Stimulated activated CD8-positive, alpha-beta memory T cell treated with anti-CD3 and anti-CD28 coated beads, Interleukin-4, amount 100 ng/mL, for 4 hours (primary cell): ENCODE measurements around the gene TBC1D2.
"Not testable (repeated sequence)": the region's sequence is repeated elsewhere in the genome, so short reads cannot be mapped to it uniquely, and the experiment has no call there.

Source experiments
- DNase-seq, 2 donors: peaks; one replicate each; pipeline ENCODE4 v3.0.0-alpha.2; 2020; ENCODE audit warnings: low read depth in 2 of 2, low spot score in 1 of 2

The TBC1D2 gene, protein sequence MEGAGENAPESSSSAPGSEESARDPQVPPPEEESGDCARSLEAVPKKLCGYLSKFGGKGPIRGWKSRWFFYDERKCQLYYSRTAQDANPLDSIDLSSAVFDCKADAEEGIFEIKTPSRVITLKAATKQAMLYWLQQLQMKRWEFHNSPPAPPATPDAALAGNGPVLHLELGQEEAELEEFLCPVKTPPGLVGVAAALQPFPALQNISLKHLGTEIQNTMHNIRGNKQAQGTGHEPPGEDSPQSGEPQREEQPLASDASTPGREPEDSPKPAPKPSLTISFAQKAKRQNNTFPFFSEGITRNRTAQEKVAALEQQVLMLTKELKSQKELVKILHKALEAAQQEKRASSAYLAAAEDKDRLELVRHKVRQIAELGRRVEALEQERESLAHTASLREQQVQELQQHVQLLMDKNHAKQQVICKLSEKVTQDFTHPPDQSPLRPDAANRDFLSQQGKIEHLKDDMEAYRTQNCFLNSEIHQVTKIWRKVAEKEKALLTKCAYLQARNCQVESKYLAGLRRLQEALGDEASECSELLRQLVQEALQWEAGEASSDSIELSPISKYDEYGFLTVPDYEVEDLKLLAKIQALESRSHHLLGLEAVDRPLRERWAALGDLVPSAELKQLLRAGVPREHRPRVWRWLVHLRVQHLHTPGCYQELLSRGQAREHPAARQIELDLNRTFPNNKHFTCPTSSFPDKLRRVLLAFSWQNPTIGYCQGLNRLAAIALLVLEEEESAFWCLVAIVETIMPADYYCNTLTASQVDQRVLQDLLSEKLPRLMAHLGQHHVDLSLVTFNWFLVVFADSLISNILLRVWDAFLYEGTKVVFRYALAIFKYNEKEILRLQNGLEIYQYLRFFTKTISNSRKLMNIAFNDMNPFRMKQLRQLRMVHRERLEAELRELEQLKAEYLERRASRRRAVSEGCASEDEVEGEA

DNA sequence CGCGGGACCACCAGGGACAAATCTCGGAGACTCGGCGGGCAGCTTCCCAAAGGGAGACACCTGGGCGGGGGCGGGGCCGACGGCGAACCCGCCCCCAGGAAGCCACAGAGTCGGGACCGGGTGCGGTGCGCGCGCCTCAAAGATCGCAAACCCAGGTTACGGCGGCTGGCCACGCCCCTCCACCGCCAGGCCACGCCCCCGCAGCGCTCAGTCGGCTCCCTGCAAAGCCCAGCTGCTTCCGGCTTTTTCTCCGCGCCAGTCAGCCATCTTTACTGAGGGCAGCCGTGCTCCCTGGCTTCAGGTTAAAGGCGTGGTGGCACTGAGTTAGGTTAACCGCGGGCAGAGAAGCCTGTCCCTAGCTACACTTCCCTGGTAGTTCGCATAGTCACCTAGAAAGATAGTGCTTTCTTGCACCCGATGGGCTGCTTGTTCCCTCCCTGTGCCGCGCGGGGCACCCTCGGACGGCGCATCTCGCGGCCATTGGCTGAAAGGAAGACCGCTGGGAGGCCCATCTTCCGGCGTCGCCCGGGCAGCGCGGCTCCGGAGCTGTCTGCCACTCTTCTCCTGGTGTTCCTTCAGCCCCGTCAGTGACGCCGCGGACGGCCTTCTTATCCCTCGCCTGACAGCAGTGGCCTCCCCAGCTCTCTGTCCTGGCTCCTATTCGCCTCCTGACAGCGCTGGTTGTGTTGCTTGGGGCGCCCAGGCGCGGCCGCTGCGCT is at the start of gene TBC1D2:
TSS of gene TBC1D2 (minus strand) at position 72 of the 719 bp plus-strand sequence. CDS start 108 bp downstream, outside the sequence.
- peak; percentile 93 to 96 for DNase-seq

DNA sequence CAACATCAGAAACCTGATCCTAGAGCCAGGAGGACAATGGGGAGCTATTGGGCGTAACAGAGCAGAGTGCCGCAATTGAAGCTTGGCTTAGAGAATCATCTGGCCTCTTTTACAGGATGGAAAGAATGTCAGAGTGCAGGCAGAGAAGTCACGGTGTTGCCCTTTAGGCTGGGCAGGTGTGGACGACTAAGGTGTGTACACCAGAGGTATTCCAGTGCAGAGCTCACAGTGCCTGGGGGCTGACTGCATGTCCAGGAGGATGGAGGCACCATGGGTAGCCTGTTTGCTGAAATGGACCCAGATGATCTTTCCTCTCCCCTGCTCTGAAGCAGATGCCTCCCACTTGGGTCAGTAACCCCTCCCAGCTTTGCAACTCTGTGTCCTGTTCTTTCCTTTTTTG is 48.9 kb upstream of the TBC1D2 start:
- no peak for DNase-seq

DNA sequence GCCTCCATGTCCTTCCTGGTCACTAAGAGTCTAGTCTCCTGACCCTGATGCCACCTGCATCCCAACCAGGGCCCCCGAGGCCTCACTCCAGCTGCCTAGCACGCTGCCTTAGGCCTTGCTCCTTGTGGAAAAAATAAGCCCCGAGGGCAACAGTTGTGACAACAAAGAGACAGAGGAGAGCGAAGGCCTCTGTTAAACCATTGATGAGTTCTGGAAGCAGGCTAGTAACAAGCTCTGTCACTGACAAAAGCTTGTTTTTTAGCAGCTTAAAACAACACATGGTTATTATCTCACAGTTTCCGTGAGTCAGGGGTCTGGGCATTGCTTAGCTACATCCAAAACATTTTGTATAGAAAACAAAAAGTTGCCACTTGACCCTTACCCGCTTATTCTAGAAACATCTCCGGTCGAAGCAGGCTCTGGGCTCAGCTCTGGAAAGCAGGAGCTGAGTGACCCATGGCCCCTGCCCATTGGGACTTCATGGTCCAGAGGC is 48.2 kb upstream of the TBC1D2 start:
- DNase-seq, result no peak

DNA sequence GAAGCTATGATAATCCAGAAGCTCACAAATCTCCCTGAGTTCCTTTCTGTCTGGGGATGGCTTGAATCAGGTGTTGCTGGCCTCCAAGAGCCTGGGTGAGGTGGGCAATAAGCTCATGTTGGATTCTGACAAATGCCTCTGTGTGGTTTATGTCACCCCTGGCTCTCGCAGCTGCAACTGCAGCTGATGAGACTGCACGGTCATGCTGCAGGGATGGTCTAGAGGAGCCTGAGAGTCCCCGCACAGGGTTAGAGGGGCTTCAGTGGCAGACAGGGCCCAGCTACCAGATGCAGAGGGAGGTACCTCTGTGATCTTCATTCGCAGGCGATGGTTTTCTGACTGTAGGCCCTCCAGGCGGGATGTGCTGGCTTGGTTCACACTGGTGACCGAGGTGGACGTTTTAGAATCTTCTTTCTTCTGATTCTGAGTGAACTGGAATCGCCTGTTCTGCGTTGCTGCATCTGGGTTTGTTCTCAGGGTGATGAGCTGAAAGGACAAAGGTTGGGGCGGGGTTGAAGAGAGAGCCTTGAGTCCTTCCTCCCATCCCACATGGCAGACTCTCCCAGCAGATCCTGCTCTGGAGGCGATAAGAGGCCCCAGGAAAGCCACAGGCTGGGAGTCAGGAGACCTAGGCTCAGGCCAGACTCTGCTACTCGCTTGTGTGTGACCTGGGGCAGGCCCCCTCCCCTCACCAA is 47.6 kb upstream of the TBC1D2 start:
- no peak for DNase-seq

DNA sequence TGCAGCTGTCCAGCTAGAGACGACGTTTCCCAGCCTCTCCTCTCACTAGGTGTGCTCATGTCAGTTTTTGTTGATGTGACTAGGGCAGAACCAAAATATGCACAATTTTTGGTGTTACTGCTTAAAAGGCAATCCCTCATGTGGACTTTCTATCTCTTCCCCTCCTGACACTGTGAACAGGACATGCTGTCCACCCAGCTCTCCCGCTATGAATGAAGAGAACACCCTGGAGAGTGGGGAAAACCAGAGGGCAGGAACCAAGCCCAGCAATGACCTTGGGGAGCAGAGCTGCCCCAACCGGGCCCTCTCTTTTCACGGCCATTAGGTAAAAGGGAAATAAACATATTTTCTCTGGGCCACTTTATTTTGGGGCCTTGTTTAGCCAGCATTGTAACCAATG is 46.7 kb upstream of the TBC1D2 start:
- no peak for DNase-seq

DNA sequence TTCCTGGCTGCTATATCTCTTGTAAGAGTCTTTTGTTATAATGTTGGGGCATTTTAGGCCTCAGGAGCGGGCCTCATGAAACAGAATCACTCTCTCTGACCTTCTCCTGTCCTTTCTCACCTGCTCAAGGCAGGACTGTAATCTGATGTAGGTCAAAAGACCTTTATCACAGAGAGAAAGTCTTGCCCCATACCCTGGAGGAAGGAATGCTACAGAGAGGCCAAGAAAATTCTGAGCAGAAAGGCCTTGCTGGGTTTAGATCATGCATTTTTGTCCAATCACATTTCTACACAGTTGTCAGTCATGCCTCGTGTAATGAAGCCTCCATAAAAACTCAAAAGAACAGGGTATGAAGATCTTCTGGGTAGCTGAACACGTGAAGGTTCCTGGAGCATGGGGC is 45.2 kb upstream of the TBC1D2 start:
- DNase-seq, result no peak

DNA sequence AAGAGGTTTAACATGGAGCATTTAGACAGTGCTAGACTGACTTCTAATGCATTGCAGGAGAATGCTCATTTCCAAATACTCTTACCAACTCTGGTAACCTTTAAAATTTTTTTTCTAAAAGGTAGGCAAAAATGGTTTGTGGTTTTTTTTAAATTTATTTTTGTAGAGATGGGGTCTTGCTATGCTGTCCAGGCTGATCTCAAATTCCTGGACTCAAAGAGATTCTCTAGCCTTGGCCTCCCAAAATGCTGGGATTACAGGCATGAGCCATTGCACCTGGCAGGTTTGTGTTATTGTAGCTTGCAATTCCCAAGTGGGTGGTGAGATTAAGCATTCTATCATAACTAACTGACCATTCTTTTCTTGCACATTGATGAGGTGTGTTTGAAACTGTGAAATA is 43.0 kb upstream of the TBC1D2 start:
- no peak for DNase-seq

DNA sequence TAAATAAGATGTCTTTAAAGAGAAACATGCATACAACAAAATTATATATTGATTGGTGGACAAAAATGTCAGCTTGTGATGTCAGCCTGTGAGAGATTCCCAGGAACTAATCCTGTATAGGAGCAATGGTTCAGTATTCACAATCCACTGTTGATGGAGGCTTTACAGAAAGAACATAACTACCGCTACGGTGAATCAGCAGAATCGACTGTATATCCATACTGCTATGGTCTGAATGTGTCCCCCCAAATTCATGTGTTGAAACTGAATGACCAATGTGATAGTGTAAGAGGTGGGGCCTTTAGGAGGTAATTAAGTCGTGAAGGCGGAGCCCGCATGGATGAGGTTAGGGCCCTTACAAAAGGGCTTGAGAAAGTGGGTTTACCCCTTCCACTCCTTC is 40.4 kb upstream of the TBC1D2 start:
- DNase-seq, result no peak

DNA sequence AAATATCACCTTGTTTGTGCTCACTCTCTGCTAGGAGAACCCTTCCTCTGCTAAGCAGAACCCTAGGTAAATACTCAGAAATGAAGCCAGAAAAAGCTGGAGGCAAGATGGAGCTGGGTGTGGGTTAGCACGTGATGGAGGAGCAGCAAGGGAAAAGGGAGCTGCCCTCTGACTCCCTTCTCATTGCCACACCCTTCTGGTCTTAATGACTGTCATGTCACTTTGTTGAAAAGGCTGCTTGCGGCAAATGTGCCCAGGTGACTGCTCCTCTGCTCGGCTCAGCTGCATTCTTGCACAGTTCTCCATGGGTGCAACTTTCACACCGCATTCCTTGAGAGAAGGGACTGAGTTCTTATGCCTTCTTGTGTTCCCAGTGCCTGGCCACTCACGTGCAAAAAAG is 36.4 kb upstream of the TBC1D2 start:
- DNase-seq, result no peak

DNA sequence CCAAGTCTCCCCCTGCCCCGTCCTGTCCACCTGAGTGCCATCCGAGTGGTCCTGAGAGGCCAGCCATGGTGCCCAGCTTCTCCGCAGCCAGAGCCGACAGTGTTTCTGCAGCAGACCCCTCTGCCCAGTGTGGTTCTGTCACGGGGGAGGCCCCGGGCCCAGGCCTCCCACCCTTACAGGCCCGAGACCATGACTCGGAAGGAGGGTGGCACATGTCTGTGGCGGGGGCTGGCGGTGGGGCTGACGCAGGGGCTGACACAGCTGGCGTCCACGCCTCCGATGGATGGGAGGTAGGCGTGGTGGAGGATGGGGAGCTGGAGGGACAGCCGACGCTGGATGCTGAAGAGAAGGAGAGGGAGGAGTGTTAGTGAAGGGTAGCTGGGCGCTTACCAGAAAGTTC is 35.0 kb upstream of the TBC1D2 start:
- DNase-seq, result no peak

DNA sequence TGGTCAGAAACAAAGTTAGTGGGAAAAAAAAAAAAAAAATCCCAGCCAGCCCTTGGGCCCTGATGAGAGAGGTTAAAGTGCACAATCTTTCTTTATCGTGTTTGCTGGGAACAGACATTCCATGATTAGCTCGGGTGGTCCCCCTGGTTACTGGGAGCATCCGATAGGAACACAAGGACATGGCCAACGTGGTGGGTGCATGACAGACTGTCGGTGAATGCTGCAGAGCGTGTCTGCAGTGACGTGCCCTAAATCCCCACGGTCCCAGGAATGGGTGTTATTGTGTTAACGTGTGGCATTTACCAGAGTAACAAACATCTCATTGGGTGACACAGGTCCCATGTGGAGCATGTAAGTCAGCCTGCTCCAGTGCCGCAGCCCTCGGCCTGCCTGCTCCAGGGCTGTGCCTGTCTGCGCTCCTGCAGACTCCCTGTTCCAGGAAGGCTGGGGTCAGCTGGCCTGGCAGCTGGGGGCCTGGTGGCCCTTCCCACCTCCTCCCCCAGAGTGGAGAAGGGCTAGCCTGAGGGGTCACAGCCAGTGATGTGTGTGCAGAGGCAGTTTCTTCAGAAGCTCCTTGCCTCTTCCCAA is 34.3 kb upstream of the TBC1D2 start:
- DNase-seq, result no peak

DNA sequence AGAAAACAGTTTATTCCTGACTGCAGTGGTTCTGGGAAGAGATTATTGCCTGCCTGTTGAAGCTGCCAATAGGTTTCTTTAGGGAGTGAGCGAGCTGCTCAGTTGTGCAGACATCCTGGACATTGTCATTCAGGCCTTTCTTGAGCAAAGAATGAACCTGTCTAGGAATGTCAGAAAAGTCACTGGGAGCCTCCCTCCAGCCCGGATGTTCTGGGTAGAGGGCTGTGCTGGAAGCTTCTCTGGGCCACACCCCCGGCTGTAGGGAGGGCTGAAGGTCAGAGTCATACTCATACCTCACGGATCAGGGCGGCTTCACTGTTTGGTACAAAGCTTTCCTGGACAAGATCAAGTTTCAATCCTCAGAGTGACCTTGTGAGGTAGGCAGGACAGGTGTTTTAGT is 33.4 kb upstream of the TBC1D2 start:
- no peak for DNase-seq

DNA sequence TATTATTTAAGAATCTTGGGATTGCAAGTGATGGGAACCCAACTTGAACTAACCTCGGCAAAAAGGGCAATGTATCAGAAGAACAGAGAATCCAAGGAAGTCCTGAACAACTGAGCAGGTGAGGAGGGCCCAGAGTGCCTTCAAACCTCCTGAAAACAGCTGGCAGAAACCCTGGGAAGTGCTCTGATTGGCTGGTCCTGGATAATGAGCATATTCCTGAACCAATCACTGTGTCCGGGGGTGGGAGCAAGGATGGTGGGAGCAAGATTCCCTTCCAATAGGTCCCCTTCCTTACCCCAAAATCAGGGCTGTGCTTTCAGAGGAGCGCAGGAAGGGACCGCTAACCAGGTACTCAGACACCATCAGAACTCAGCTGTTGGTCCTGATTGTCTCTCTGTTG is 31.9 kb upstream of the TBC1D2 start:
- DNase-seq, result no peak

DNA sequence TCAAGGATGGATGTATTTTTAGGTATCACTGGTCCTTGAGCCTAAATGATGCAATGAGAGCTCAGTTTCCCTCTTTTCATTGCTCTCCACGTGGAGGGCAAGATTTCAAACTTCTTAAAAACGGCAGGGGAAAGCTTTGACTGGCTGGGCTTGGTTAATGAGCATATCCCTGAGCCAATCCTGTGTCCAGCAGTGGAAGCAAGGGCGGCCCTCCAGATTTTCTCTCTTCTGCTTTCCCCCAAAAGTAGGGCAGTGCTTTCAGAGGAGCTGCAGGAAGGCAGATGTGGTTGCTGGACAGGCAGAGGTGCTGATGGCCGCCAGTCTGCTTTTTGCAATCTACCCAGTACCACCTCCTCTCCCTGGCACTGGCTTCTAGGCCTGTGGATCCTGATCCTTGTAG is 30.0 kb upstream of the TBC1D2 start:
- DNase-seq, result no peak

DNA sequence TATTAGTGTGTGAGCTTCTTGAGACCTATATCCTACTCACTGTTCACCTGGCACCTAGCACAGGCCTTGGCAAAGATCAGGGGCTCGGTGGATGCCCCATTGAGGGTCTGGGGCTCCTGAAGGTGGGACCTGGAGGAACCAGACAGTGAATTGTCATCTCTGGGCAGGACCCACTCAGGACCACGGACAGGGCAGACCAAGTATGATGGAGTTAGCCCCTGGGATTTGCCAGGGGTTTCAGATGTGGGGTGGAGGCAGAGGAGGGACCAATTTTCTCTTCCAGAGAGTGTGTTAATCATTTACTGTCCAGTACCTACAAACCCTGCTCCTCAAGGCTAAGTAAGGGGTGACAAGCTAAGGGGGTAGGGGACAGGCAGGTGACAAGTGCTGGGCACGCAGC is 29.3 kb upstream of the TBC1D2 start:
- no peak for DNase-seq

DNA sequence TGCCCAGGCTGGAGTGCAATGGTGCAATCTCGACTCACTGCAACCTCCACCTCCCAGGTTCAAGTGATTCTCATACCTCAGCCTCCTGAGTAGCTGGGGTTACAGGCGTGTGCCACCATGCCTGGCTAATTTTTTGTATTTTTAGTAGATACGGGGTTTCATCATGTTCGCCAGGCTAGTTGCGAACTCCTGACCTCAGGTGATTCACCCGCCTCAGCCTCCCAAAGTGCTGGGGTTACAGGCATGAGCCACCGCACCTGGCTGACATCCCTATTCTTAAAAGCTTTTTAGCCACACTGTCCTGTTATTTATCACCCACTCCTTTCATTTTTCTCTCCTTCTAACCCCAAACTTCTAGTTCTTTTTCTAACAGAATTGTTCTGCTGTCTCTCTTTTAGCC is 27.7 kb upstream of the TBC1D2 start:
- DNase-seq, result not testable (repeated sequence)

DNA sequence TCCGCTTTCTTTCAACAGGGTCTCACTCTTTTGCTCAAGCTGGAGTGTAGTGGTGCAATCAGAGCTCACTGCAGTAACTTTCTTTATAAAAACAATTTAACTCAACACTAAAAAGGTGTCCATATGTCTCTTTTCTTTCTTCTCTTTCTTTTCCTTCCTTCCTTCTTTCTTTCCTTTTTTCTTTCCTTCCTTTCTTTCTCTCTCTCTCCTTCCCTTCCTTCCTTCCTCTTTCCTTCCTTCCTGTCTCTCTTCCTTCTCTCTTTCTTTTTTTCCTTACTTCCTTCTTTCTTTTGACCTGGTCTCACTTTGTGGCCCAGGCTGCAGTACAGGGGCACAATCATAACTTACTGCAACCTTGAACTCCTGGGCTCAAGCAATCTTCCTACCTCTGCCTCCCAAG is 25.8 kb upstream of the TBC1D2 start:
- DNase-seq, result no peak

DNA sequence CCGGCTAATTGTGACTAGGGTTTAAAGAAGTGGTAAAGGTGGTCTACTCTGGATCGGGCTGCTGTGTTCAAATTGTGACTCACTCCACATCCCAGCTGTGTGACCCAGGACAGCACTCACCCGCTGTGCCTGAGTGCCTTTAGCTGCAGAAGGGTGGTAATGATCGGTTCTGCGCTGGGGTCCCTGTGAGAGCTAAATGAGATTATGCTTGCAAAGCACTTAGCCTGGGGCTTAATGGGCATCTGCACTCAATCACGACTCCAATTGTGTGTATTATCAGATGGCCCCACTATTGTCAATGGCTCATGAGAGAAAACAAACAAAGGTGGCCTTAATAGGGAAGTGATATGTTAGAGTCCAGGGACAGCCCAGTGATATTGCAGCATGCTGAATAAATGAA is 25.1 kb upstream of the TBC1D2 start:
- DNase-seq, result no peak

DNA sequence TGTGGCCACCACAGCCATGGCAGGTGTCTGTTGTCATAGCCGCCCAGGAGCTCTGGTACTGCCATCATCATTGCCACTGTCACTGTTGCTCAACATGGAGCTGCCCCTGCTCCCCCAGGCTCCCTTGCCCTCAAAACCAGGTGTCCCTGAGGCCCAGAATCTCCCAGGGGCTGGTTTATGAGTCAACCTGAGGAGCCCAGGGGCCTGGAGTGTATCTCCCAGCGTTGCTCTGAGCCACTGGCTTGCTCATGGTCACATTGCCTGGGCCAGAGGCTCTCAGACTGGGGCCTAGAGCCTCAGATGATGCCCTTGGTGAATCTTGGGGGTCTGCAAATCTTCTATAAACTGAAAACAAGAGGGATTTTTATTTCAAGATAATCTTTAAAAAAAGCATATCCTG is 24.7 kb upstream of the TBC1D2 start:
- DNase-seq, result no peak

DNA sequence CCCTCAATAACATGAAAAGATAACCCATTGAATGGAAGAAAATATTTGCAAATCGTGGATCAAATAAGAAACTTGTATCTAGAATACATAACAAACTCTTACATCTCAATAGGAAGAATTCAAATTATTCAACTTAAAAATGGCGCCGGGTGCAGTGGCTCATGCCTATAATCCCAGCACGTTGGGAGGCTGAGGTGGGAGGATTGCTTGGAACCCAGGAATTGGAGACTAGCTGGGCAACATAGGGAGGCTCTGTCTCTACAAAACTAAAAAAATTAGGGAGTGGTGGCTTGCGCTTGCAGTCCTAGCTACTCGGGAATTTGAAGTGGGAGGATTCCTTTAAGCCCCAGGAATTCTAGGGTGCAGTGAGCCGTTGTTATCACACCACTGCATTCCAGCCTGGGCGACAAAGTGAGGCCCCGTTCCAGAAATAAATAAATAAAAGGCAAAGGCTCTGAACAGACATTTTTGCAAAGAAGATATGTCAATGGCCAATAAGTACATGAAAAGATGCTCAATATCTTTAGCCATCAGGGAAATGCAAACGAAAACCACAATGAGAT is 21.5 kb upstream of the TBC1D2 start:
- DNase-seq, result no peak
